GM12892 (cell line): ENCODE measurements around the gene PRKAG2.

Experiments used
- POLR2A ChIP-seq: IDR thresholded peaks from 2 replicates; pipeline ENCODE4 v1.6.1; 2011; ENCODE audit warnings: low read depth, low read length, control low read depth
- POLR2AphosphoS5 ChIP-seq: IDR thresholded peaks from 2 replicates; pipeline ENCODE4 v1.6.1; 2011; ENCODE audit warnings: low read depth, low read length, control low read depth
- TAF1 ChIP-seq: IDR thresholded peaks from 2 replicates; pipeline ENCODE4 v1.6.1; 2011; ENCODE audit warnings: low read depth, mild to moderate bottlenecking, control low read depth, low read length, borderline replicate concordance

GRCh38 chr7:151572136-151572535, 304.8 kb downstream of the PRKAG2 start:
- TF ChIP-seq POLR2A (no peak), POLR2AphosphoS5 (no peak), TAF1 (no peak)
